SK-N-MC (cell line): ENCODE data around the gene SELENOH.

Source experiments
- EZH2 ChIP-seq: fragments of 200-600 bp; sonication (generic); IDR thresholded peaks from one replicate; pipeline ENCODE4 v1.6.1; 2017; ENCODE audit warnings: antibody characterized with exemption
- POLR2AphosphoS5 ChIP-seq: IDR thresholded peaks from 2 replicates; pipeline ENCODE4 v1.6.1; 2012; ENCODE audit warnings: mild to moderate bottlenecking, low read depth, low read length, borderline replicate concordance

GRCh38 chr11:57746920-57747319 lies 5.6 kb downstream of the SELENOH start:
- TF ChIP-seq EZH2 (no peak), POLR2AphosphoS5 (no peak)
